ENCODE measurements around the gene CSTF2T. TPM values are rescaled to one million over a fixed set of nuclear protein-coding genes. Genes with fewer than 3 reads are reported as not detected.

CSTF2T gene
- total RNA-seq (2014; rRNA removed; shearing (Covaris generic); ENCODE audit: low replicate concordance): 19.1 and 20.9 TPM in 2 replicates

GRCh38 chr10:51699475-51700227 lies at the start of gene CSTF2T:
Gene CSTF2T, minus strand, starts transcription at chr10:51699595. Its CDS starts 46 bp downstream, at chr10:51699549.
- in situ Hi-C loops (cut with HindIII; ENCODE audit: low pct_unique_long_range_greater_than_20kb, low sequenced_read_pairs): no loop called here
- peak; percentile 86 for DNase-seq (ENCODE audit: low read depth)

DNA sequence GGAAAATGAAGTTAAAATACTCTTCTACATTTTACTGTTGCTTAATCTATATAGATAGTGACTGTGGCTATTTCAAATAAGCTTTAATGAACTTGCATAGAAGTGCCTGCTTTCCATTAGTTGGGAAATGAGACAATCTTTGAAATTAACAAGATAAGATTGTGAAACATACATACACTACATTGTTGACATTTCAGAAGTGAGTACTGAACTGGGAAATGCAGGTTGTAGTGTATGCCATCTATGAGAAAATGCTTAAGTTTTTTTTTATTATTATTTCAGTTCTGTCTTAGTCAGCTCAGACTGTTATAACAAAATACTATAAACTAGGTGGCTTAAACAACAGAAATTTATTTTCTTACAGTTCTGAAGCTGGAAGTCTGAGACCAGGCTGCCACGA lies 49.6 kb upstream of the CSTF2T start:
- no peak for DNase-seq (ENCODE audit: low read depth)
- in situ Hi-C loops (cut with HindIII; ENCODE audit: low pct_unique_long_range_greater_than_20kb, low sequenced_read_pairs): no loop called here

- in situ Hi-C loops (cut with HindIII; ENCODE audit: low pct_unique_long_range_greater_than_20kb, low sequenced_read_pairs): no loop called here
- no peak for DNase-seq (ENCODE audit: low read depth)
Measured at GRCh38 chr10:51747216-51747615, 47.8 kb upstream of the CSTF2T start.

GRCh38 chr10:51745397-51745796 lies 46.0 kb upstream of the CSTF2T start:
- in situ Hi-C loops (cut with HindIII; ENCODE audit: low pct_unique_long_range_greater_than_20kb, low sequenced_read_pairs): no loop called here

DNA sequence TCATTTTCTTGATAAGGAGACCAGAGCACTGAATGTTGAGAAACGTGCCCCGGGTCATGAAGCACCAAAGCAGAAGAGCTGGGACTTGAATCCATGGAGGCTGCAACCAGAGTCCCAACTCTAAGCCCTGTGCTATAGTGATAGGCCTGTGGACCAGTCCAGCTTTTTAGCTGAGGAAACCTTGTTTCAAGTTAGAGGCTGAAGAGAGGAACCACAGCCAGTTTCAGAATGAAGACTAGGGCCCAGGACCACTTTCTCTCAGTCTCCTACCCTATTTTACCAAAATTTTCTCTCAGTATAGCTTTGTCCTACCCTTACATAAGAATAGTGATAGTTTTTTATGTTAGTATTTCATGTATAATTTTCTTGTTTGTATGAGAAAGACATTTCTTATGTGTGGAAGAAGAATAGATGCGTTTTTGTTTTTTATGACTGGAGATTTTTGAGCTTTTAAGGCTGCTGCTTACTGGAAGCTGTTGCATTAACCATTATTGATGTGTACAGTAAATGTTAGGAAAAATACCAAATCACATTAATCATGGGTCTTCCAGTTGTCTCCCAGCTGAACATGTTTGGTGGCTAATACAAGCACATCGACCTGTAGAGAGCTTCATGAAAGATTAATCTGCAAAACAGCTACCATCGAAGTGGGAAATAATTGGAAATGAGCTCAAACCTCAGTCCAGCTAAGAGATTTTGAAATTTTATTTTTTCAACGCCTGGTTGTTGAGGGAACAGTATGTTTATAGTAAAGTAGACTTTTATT lies 45.0 kb upstream of the CSTF2T start:
- in situ Hi-C loops (cut with HindIII; ENCODE audit: low pct_unique_long_range_greater_than_20kb, low sequenced_read_pairs): no loop called here
- no peak for DNase-seq (ENCODE audit: low read depth)

More at GRCh38 chr10:51745397-51745796, 46.0 kb upstream of the CSTF2T start:
- no peak for DNase-seq (ENCODE audit: low read depth)

GRCh38 chr10:51743146-51743545 lies 43.8 kb upstream of the CSTF2T start:
- in situ Hi-C loops (cut with HindIII; ENCODE audit: low pct_unique_long_range_greater_than_20kb, low sequenced_read_pairs): no loop called here

DNA sequence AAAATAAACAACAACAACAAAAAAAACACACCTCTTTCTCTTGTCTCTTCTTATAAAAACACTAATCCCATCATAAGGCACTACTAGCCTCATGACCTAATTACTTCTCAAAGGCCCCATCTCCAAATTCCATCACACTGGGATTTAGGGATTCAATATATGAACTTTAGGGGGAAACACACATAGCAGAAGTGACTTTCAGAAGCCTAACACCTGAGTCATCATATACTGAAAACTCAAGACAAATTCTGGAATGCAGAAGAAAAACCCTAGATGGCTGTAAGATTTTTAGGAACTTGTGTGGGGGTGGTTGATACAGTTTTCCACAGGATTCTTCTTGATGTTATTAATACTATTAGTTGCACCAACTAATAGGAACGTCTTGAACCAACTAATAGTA lies 33.7 kb upstream of the CSTF2T start:
- in situ Hi-C loops (cut with HindIII; ENCODE audit: low pct_unique_long_range_greater_than_20kb, low sequenced_read_pairs): no loop called here
- no peak for DNase-seq (ENCODE audit: low read depth)

More at GRCh38 chr10:51743146-51743545, 43.8 kb upstream of the CSTF2T start:
- DNase-seq (ENCODE audit: low read depth): no peak

DNA sequence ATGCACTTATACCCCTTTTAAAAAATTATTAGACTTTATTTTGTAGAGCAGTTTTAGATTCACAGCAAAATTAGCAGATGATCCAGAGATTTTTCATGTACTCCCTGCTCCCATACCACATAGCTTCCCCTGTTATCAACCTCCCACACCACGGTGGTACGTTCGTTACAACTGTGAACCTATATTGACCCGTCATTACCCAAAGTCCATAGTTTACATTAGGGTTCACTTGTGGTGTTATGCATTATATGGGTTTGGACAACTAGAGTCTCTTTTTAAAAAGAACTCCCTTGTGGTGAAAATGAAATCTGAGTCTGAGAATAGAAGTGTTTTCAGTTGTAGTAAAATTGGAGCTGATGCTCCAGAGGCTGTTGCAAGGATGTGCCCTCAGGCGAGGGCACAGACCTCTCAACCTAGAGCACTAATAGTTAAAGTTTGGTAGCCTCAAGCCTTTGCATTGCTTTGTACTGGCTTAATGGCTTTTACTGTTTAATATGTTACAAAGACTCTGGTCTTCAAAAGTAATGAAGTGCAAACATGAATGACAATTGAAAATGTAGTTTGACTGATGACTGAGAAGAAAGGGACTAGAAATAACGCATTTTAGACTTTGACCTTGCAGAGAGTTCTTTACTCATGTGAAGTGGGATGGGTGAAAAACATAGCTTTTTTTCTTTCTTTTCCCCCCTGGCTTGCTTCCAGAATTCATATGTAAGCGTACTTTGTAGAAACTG lies 30.6 kb upstream of the CSTF2T start:
- in situ Hi-C loops (cut with HindIII; ENCODE audit: low pct_unique_long_range_greater_than_20kb, low sequenced_read_pairs): no loop called here
- DNase-seq (ENCODE audit: low read depth): no peak

- in situ Hi-C loops (cut with HindIII; ENCODE audit: low pct_unique_long_range_greater_than_20kb, low sequenced_read_pairs): no loop called here
- no peak for DNase-seq (ENCODE audit: low read depth)
Measured at GRCh38 chr10:51724038-51724437, 24.6 kb upstream of the CSTF2T start.

- DNase-seq (ENCODE audit: low read depth): peak; percentile 25
Measured at GRCh38 chr10:51718804-51719291, 19.5 kb upstream of the CSTF2T start.

GRCh38 chr10:51716981-51717380 lies 17.6 kb upstream of the CSTF2T start:
- in situ Hi-C loops (cut with HindIII; ENCODE audit: low pct_unique_long_range_greater_than_20kb, low sequenced_read_pairs): no loop called here
- DNase-seq (ENCODE audit: low read depth): no peak

More at GRCh38 chr10:51718804-51719291, 19.5 kb upstream of the CSTF2T start:
- in situ Hi-C loops (cut with HindIII; ENCODE audit: low pct_unique_long_range_greater_than_20kb, low sequenced_read_pairs): no loop called here

GRCh38 chr10:51711519-51711891 lies 12.1 kb upstream of the CSTF2T start:
- DNase-seq (ENCODE audit: low read depth): no peak
- in situ Hi-C loops (cut with HindIII; ENCODE audit: low pct_unique_long_range_greater_than_20kb, low sequenced_read_pairs): no loop called here

DNA sequence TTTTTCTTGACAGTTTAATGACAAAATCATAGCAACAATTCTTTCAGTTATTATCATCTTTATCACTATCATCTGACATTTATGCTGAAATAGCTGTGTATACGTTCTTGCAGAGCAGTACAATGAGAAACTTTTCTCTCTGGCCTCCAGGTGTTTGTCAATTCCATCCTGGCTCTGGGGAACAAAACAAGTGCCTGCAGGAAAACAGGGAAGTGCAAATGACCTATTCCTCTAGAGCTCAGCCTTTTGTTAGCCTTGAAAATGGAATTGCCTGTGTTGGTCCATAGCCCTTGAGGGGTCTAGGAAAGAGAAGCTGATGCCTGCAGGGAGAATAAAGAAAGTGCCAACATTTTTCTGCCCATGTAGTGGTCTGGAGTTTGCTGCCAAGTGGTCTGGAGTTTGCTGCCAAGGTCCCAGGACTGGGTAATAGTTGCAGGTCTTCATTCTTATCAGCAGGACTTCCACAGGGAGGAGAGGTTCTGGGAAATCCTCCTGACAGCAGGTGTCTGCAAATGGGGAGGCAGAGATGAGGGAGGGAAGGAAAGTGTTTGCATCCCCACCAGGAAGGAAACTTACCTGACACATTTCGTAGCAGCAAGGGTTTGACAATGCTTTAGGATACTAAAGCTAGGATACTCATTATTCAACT lies 10.1 kb upstream of the CSTF2T start:
- no peak for DNase-seq (ENCODE audit: low read depth)
- in situ Hi-C loops (cut with HindIII; ENCODE audit: low pct_unique_long_range_greater_than_20kb, low sequenced_read_pairs): no loop called here

GRCh38 chr10:51708609-51709008 lies 9.2 kb upstream of the CSTF2T start:
- in situ Hi-C loops (cut with HindIII; ENCODE audit: low pct_unique_long_range_greater_than_20kb, low sequenced_read_pairs): no loop called here
- no peak for DNase-seq (ENCODE audit: low read depth)

DNA sequence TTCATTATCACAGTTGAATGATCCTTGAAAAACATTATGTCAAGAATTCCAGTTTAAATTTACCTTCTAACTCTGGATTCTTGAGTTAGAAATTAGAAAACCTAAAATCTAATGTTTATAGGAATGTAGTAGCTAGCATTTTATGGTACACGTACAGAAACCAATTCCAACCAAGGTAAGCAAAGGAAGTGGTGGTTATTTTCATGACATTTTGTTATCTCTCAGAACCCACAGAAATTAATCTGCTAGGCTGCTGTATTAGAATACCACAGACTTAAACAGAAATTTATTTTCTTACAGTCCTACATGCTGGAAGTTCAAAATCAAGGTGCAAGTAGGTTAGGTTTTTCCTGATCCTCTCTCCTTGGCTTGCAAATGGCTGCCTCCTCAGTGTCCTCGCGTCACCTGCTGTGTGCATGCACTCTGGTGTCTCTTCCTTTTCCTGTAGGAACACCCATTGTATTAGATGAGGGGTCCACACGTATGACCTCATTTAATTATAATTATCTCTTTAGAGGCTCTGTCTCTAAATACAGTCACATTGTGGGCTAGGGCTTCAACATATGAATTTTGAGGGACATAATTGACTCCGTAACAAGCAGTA lies 8.5 kb upstream of the CSTF2T start:
- in situ Hi-C loops (cut with HindIII; ENCODE audit: low pct_unique_long_range_greater_than_20kb, low sequenced_read_pairs): no loop called here
- DNase-seq (ENCODE audit: low read depth): no peak

DNA sequence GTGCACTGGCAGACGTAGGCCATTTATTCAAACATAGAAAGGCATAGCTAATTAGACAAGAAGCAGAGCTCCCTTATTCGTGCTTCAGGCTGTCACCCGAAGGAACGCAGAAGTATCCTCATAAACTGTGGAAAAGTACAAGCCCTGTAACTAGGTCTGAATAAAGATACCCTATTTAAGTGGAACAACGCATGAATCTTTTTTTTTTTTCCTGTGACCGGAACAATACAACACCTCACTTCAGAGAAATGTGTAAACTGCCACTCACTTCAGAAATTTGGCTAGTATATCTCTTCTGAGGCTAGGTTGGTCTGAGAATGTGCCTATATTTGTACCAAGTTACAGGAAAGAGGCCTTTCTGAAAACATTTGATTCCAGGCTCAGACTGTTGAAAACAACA lies 8.0 kb upstream of the CSTF2T start:
- DNase-seq (ENCODE audit: low read depth): no peak

DNA sequence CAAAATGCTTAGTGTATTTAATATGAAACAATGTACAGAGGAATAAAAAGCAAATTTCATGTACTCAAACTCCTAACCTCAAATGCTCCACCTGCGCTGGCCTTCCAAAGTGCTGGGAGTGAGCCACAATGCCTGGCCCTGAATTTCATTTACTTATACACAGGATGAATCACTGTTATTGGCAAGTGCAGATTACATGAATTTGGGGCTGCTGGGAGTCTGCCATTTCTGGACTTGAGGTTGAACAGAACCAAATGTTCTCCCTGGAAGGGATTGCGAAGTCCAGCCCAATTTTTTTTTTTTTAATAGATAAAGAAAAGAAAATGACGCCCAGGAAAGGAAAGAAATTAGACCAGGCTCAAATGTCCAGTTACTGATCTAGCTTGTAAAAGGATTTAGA lies 6.8 kb upstream of the CSTF2T start:
- in situ Hi-C loops (cut with HindIII; ENCODE audit: low pct_unique_long_range_greater_than_20kb, low sequenced_read_pairs): no loop called here

More for the DNA sequence above, 8.0 kb upstream of the CSTF2T start:
- in situ Hi-C loops (cut with HindIII; ENCODE audit: low pct_unique_long_range_greater_than_20kb, low sequenced_read_pairs): no loop called here

DNA sequence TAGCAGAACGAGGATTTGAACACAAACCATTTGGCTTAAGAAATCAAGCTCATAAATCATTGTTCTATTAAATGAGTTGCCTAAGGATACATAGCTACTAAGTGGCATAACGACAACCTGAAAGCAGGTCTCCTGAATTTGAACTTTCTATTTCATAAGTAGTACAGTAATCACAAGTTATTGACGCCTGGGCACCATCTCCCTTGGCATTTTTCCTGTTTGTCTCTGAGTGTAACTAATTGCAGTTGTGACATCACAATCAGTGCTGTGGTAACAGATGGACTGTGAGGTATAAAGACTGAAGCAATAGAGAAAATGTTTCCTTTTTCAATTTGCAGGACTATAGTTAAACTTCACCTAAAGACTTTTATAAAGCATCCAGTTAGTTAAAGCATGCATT lies 6.4 kb upstream of the CSTF2T start:
- no peak for DNase-seq (ENCODE audit: low read depth)
- in situ Hi-C loops (cut with HindIII; ENCODE audit: low pct_unique_long_range_greater_than_20kb, low sequenced_read_pairs): no loop called here

More for the DNA sequence above, 6.8 kb upstream of the CSTF2T start:
- no peak for DNase-seq (ENCODE audit: low read depth)

Measured in Caki2 (cell line).